HG03066 (cell line): Measurements from ENCODE around the gene SLFN12.
"Not testable (repeated sequence)": the region's sequence is repeated elsewhere in the genome, so short reads cannot be mapped to it uniquely, and the experiment has no call there.

ENCODE experiments used
- ATAC-seq: cut with Tn5 transposase; IDR thresholded peaks from one replicate; pipeline ENCODE4 v1.9.1; 2021; ENCODE audit warnings: low read depth; ENCODE audit not compliant: unreplicated experiment

SLFN12 gene

GRCh38 chr17:35432176-35433074 is at the start of gene SLFN12:
Gene SLFN12 (minus strand): TSS chr17:35432500. CDS start chr17:35423028, 9,472 bp downstream.
- ATAC-seq = peak; percentile 63

DNA sequence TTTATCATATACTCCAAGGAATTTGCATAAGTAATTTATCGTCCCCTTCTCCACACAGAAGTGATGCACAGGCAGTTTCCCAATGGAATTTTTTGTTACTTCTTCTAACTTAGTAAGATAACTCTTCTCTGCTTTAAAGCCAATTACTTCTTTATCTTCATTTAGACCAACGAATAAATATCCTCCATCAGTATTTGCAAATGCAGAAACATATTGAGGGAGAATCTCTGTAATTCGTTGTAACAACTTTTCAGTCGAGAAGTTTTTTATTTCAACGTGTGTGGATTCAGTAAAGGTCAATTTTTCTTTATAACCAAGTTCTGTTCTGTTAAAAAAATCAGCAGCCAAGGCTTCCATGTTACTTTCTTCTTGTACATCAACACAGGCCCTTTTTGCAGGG is 47.0 kb upstream of the SLFN12 start:
- no peak for ATAC-seq

GRCh38 chr17:35477248-35477647 is 44.9 kb upstream of the SLFN12 start:
- ATAC-seq = no peak

DNA sequence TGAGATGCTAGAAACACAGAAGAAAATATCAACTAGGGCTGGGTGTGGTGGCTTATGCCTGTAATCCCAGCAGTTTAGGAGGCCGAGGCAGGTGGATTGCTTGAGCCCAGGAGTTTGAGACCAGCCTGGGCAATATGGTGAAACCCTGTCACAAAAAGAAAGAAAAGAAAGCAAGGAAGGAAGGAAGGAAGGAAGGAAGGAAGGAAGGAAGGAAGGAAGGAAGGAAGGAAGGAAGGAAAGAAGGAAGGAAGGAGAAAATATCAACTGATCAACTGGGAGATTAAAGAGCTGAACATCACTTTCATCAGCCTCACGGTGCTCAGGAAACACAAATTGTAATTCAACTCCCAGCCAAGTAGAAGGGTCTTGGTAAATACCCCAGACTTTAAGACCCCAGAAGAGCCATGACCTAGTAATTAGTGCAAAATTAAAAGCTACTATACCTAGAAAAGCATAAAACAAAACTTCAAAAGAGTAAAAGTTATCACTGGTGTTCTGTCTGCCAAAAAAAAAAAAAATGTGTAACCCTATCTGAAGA is 44.1 kb upstream of the SLFN12 start:
- ATAC-seq = no peak

GRCh38 chr17:35468475-35468874 is 36.2 kb upstream of the SLFN12 start:
- ATAC-seq = no peak

- ATAC-seq = no peak
Observed at GRCh38 chr17:35467824-35468223, 35.5 kb upstream of the SLFN12 start.

DNA sequence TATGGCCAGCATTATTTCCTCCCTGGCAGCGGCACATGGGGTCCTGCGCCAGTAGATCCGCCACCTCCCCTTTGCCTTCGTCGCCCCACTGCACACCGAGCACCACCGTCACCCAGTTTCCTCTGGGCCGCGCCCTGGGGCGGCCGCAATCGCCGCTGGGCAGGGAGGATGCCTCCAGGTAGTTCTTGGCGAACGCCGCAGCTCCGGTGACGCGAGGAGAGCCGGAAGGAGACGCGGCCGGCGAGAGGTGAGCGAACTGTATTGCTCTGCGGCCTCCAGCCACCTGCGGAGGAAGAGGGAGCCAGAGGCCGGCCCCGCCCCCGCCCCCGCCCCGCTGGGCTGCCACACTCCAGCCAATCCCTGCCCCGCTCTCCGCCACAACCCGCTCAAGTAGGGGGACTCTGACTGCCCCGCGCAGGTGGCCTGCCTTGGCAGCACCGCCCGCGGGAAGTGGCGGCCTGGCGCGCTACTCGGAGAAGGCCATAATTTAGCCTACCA is 28.1 kb upstream of the SLFN12 start:
- ATAC-seq = no peak

DNA sequence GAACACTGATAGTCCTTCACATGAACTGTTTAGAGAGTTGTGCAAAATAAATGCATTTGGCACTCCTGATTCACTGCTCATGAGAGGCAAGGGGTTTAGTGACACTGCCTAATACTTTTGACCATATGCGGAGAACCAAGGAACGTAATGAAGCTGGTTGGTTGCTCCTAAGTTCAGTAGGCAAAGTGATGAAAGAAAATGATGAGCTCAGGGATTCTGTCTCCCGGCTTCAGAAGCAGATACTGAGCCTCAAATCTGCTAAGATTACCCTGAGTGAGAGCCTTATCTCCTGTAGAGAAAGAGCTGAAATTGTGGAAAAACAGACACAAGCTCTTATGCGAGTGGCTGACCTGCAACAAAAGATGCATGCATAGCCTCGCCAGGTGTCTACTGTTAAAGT is 21.7 kb upstream of the SLFN12 start:
- ATAC-seq = not testable (repeated sequence)

- no peak for ATAC-seq
Observed at GRCh38 chr17:35453171-35453570, 20.9 kb upstream of the SLFN12 start.

DNA sequence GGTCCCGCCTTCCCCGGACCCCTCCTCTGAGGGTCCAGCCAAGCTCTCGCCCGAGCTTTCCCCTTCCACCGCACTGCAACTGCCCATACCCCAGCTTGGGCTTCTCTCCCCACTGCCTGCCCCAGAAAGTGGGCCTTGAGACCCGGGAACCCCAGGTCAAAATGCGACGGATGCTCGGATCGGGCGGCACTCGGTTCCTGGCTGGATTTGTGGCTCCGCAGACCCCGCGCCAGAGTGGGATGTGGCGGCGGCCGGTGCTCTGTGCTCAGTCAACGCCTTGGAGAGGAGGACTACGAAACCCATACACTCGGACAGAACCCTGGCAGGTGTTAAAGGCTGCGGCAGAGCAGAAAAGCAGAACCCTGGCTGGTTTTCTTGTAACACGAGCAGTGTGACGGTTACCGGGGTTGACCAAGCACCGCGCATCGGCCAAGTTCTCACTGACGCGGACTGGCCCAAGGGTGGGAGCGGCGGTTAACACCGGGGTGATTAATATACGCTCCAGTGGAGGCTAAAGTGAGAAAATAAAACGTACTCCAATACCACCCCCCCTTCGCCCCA is 17.2 kb upstream of the SLFN12 start:
- ATAC-seq = no peak

GRCh38 chr17:35448899-35449227 is 16.6 kb upstream of the SLFN12 start:
- no peak for ATAC-seq

- peak; percentile 69 for ATAC-seq
Observed at GRCh38 chr17:35448214-35448898, 16.1 kb upstream of the SLFN12 start, which contains the start of gene SLFN13. Gene SLFN13 (minus strand): TSS chr17:35448766. CDS start chr17:35445680, 3,086 bp downstream.

GRCh38 chr17:35447499-35447898 is 15.2 kb upstream of the SLFN12 start:
- no peak for ATAC-seq

DNA sequence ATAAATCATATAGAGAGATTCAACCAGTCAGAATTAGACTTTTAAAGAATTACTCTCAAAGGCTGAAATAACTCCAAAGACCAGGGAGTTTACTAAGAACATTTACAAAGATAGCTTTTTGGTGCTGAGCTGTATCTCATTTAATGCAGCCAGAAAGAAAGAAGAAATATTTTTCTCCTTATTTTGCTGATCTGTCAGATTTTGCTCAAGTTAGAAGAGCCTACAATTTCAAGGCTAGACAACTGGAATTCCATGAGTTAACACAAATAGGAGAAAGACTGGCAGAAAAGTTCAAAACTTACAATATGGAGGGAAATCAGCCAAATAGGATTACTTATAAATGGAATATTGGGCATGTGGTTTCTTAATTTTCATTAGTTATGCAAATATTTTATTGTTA is 6.1 kb upstream of the SLFN12 start:
- no peak for ATAC-seq

GRCh38 chr17:35433075-35433894 is 985 bp upstream of the SLFN12 start:
- ATAC-seq = no peak

DNA sequence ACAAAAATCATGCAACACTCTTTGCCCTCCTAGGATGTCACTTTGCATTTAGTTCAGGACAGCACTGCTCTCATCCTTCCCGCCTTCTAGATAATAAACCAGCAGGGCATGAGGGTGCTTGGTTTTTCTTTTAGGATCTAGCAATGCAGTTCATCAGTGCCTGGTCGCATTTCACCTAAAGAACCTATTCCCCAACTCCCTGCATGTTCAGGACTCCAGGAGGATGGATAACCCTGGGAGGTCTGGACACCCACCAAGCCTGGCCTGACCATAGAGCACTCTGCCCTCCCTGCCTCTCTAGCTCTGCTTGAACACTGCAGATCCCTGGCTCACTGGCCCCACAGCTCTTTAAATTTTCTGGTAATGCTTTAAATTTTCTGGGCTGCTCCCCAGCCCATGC is 2.6 kb downstream of the SLFN12 start:
- no peak for ATAC-seq

GRCh38 chr17:35428229-35428628 is 4.1 kb downstream of the SLFN12 start:
- no peak for ATAC-seq

DNA sequence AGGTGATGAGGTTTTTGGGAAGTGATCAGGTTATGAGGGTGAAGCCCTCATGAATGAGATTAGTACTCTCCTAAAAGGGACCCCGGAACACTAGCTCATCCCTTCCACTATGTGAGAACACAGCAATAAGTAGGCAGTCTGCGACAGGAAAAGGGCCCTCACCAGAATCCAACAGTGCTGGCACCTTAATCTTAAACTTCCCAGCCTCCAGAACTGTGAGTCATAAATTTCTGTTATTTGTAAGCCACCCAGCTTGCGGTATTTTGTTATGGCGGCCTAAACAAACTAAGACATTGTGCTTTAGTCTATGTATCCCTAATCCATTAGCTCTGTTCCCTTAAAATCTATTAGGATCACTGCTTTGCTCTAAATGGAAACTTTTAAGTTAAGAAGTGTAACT is 8.5 kb downstream of the SLFN12 start:
- no peak for ATAC-seq

DNA sequence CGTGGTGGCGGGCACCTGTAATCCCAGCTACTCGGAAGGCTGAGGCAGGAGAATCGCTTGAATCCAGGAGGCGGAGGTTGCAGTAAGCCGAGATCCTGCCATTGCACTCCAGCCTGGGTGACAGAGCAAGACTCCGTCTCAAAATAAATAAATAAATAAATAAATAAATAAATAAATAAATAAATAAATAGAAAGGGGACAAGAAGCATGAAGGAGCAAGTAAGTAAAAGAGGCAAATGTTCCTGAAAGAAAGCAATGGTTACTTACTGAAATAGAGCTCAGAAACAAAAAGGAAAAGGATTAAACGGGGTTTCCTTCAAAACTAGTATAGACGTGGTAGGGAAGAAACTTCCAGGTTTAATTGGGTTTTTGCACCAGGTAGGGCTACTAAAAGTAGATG is 11.2 kb downstream of the SLFN12 start:
- not testable (repeated sequence) for ATAC-seq

DNA sequence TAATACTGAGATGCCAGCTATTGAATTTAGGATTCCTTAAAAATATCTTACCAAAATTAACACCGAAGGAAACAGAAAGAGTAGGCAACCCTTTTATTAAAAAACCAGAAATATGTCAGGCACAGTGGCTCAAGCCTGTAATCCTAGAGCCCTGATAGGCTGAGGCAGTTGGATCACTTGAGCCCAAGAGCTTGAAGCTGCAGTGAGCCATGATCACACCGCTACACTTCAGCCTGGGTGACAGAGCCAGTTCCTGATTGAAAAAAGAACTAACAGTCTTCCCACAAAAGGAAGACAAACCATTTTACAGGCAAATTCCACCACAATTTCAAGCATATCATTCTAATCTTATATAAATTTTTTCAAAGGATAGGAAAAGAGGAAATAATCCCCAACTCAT is 15.6 kb downstream of the SLFN12 start:
- no peak for ATAC-seq
